Measurements from ENCODE around the gene PUSL1. TPM values are rescaled to one million over a fixed set of nuclear protein-coding genes. Genes with fewer than 3 reads are reported as not detected.

Gene PUSL1
- total RNA-seq, 1 donor from 2014 or later = 21.5 TPM

DNA sequence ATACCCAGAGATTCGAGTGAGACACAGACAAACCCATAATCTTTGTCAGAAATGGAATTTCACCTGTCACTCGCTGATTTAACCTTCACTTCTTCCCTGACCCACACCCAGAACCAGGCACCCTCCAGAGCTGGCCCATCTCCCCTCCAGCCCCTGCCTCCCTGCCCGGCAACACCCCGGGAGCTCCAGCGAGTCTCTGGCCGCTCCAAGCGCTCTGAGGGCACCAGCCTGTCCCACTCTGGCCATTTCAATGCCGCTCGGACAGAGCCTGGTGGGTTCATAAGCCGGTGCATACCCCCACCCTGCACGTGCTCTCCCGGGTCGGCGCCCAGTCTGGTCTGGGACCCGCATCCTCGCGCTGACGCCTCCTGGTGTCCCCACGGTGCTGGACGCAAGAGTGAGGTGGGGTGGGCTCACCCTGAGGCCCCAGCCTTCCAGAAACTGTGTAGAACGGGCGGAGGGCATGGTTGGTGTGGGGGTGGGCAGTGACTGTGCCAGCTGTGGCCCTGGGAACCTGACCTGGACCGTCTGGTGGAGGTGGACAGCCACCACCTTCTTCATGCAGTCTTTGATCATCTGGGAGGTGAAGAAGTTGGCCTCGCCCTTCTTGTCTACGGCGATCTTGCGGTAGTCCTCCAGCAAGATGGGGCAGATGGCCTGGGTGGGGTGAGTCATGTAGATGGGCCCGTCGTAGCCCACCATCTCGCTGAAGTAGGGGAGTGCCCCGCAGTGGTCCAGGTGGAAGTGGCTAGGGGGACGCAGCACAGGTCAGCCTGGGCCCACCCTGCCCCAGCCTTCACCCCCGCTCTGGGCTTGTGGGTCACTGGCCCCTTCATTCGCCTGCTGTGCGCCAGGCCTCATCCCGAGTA lies 10.6 kb downstream of the PUSL1 start:
- Mint-ChIP-seq H3K36me3 (ENCODE audit: unreplicated experiment) (peaks cover 9% of the 10 kb centered on the region), H3K27ac (ENCODE audit: unreplicated experiment) (peak overlapping the region; percentile 68), H3K9me3 (ENCODE audit: unreplicated experiment) (no peaks in the 10 kb centered on the region), H3K4me3 (ENCODE audit: unreplicated experiment) (no peak overlapping the region), H3K4me1 (ENCODE audit: unreplicated experiment) (peaks cover 26% of the 10 kb centered on the region), H3K27me3 (ENCODE audit: unreplicated experiment) (no peaks in the 10 kb centered on the region)
- TF ChIP-seq, protein P1, sequence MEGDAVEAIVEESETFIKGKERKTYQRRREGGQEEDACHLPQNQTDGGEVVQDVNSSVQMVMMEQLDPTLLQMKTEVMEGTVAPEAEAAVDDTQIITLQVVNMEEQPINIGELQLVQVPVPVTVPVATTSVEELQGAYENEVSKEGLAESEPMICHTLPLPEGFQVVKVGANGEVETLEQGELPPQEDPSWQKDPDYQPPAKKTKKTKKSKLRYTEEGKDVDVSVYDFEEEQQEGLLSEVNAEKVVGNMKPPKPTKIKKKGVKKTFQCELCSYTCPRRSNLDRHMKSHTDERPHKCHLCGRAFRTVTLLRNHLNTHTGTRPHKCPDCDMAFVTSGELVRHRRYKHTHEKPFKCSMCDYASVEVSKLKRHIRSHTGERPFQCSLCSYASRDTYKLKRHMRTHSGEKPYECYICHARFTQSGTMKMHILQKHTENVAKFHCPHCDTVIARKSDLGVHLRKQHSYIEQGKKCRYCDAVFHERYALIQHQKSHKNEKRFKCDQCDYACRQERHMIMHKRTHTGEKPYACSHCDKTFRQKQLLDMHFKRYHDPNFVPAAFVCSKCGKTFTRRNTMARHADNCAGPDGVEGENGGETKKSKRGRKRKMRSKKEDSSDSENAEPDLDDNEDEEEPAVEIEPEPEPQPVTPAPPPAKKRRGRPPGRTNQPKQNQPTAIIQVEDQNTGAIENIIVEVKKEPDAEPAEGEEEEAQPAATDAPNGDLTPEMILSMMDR (IDR thresholded peaks at IDR 0.05) = no peak
- DNase-seq (ENCODE audit: extremely low spot score, unreplicated experiment) = no peak

DNA sequence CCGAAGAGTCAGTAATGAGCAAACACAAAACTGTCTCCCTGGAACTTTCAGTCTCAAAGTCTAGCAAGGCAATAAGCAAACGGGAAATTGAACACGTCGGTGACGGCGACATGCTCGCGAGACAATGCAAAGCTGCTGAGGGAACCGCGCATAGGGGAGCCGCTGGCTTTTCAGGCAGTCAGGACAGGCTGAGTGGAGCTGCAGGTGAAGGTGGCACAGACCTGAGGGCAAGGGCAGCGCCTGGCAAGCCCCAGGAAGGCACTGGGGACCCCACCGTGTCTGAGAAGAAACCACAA lies 11.2 kb downstream of the PUSL1 start:
- TF ChIP-seq, protein P1 (IDR thresholded peaks at IDR 0.05) = no peak
- peaks cover 27% of the 10 kb centered on the region for H3K4me1 Mint-ChIP-seq (ENCODE audit: unreplicated experiment)
- peaks cover 9% of the 10 kb centered on the region for H3K36me3 Mint-ChIP-seq (ENCODE audit: unreplicated experiment)
- DNase-seq (ENCODE audit: extremely low spot score, unreplicated experiment) = no peak
- no peak overlapping the region for H3K27ac Mint-ChIP-seq (ENCODE audit: unreplicated experiment)
- H3K27me3 Mint-ChIP-seq (ENCODE audit: unreplicated experiment) = no peaks in the 10 kb centered on the region
- H3K4me3 Mint-ChIP-seq (ENCODE audit: unreplicated experiment) = no peak overlapping the region
- H3K9me3 Mint-ChIP-seq (ENCODE audit: unreplicated experiment) = no peaks in the 10 kb centered on the region

DNA sequence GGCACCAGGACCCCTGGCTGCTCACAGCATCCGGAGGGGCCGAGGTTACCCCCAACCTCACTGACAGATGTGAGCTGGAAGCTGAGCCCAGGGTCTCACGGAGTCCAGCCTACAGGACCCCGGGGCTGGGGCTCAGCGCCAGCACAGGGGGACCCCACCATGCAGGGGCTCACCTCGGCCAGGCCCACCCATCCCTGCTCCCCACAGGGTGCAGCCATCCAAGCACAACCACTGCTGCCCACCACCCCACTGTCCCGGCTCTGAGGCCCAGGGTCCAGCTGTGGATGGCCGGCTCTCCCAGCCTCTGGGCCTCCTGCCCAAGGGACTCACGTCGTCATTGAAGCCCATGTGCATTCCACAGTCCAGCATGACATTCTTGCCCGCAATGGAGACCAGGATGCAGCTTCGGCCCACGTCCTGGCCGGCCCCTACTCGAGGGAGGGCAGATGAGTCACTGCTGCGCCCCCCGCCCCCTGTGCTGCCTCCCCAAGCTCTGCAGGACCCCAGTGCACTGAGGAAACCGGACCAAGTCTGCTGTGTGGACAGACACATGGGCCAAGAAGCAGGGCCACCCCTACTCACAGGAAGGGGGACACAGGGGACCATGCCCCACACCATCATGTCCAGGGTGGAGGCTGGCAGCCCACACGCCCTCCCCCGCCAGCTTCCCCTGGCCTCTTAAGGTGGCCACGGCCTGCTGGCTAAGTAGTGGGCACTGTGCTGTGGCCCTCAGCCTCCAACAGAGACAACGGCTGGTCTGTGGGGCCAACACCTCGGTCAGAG lies 12.5 kb downstream of the PUSL1 start:
- Mint-ChIP-seq H3K4me1 (ENCODE audit: unreplicated experiment) (peaks cover 31% of the 10 kb centered on the region), H3K9me3 (ENCODE audit: unreplicated experiment) (no peaks in the 10 kb centered on the region), H3K4me3 (ENCODE audit: unreplicated experiment) (no peak overlapping the region), H3K27me3 (ENCODE audit: unreplicated experiment) (no peaks in the 10 kb centered on the region), H3K36me3 (ENCODE audit: unreplicated experiment) (peaks cover 8% of the 10 kb centered on the region), H3K27ac (ENCODE audit: unreplicated experiment) (no peak overlapping the region)
- no peak for DNase-seq (ENCODE audit: extremely low spot score, unreplicated experiment)
- TF ChIP-seq, protein P1 (IDR thresholded peaks at IDR 0.05) = no peak

DNA sequence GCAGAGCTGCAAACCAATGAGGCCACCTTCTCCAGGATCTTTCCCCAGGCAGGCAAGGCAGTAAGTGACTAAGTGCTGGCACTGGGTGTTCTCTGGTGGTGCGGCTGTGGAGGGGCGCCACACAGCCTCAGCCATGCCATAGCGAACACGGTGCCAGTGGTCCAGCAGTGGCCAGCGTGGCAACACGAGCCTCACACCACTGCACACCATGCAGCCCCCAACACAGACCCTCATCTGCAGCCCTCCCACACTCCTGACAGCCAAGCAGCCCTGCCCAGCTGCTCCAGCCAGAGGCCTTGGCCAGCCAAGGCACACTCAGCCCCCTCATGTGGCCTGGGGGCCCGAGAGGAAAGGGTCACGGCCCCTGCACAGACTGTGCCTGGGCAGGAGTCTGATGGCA lies 13.1 kb downstream of the PUSL1 start:
- Mint-ChIP-seq H3K4me1 (ENCODE audit: unreplicated experiment) (peaks cover 34% of the 10 kb centered on the region), H3K36me3 (ENCODE audit: unreplicated experiment) (peaks cover 4% of the 10 kb centered on the region), H3K9me3 (ENCODE audit: unreplicated experiment) (no peaks in the 10 kb centered on the region), H3K27ac (ENCODE audit: unreplicated experiment) (no peak overlapping the region), H3K4me3 (ENCODE audit: unreplicated experiment) (no peak overlapping the region), H3K27me3 (ENCODE audit: unreplicated experiment) (no peaks in the 10 kb centered on the region)
- TF ChIP-seq, protein P1 (IDR thresholded peaks at IDR 0.05) = no peak
- DNase-seq (ENCODE audit: extremely low spot score, unreplicated experiment) = no peak

DNA sequence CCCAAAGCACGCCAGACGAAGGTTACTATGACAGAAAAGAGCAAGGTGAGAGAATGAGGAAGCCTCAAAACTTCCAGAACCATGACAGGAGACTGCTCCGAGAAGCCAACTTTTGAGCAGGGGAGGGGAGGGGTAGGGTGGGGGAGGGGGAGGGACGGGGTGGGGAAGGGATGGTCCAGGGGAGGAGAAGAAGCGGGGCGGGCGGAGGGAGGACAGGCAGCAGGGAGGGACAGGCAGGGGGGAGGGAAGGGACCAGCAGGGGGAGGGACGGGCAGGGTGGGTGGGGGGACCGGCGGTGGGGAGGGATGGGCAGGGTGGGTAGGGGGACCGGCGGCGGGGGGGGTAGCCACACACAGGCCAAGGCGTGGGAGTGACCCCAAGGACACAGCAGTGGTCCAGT lies 14.0 kb downstream of the PUSL1 start:
- Mint-ChIP-seq H3K9me3 (ENCODE audit: unreplicated experiment) (no peaks in the 10 kb centered on the region), H3K4me3 (ENCODE audit: unreplicated experiment) (peak overlapping the region; percentile 65), H3K36me3 (ENCODE audit: unreplicated experiment) (peaks cover 4% of the 10 kb centered on the region), H3K27me3 (ENCODE audit: unreplicated experiment) (no peaks in the 10 kb centered on the region), H3K27ac (ENCODE audit: unreplicated experiment) (no peak overlapping the region), H3K4me1 (ENCODE audit: unreplicated experiment) (peaks cover 34% of the 10 kb centered on the region)
- TF ChIP-seq, protein P1 (IDR thresholded peaks at IDR 0.05) = no peak
- no peak for DNase-seq (ENCODE audit: extremely low spot score, unreplicated experiment)
